IMR-90 (cell line): ENCODE data around the gene TSPEAR. TPM values are rescaled to one million over a fixed set of nuclear protein-coding genes. Genes with fewer than 3 reads are reported as not detected.

Experiments used
- ATAC-seq: fragments of 200-7000 bp; cut with Tn5 transposase; 2 replicates; pipeline ENCODE4 v1.9.1; 2020; ENCODE audit warnings: low read depth, mild to moderate bottlenecking, moderate library complexity
- BruUV-seq: library from RNA; stranded (reverse); fragments of 400-500 nt; replicated peaks from 2 replicates; lab custom pipeline; 2021; lab: Mats Ljungman, UMichigan
- CTCF ChIA-PET: fragments of 300-600 bp; formaldehyde crosslinking; extraction: SDS; loops from one replicate; lab custom pipeline; 2021; ENCODE audit warnings: antibody characterized with exemption; lab: Yijun Ruan, JAX
- POLR2A ChIA-PET: fragments of 300-600 bp; sonication (Branson Sonifier 250); formaldehyde crosslinking; loops from one replicate; lab custom pipeline; 2022; ENCODE audit warnings: antibody characterized with exemption; ENCODE audit not compliant: unreplicated experiment; lab: Charles Lee
- DNase-seq: peaks from one replicate; pipeline ENCODE4 v3.0.0; 2013
- H2AFZ ChIP-seq: replicated peaks from 2 replicates; pipeline ENCODE3; 2013; ENCODE audit warnings: low read length, mild to moderate bottlenecking; ENCODE audit not compliant: poor library complexity
- H2AK5ac ChIP-seq: 2 replicates; pipeline ENCODE4 v1.6.1; 2013; ENCODE audit warnings: low read depth, low read length, inconsistent platforms
- H2AK9ac ChIP-seq: replicated peaks from 2 replicates; pipeline ENCODE3; 2013; ENCODE audit warnings: mild to moderate bottlenecking, low read depth, low read length, moderate library complexity; ENCODE audit not compliant: poor library complexity
- H2BK120ac ChIP-seq: 2 replicates; pipeline ENCODE4 v1.6.1; 2013; ENCODE audit warnings: low read depth, low read length, inconsistent platforms
- H2BK15ac ChIP-seq: 3 replicates; pipeline ENCODE4 v1.6.1; 2013; ENCODE audit warnings: low read depth, low read length, inconsistent platforms
- H2BK20ac ChIP-seq: 2 replicates; pipeline ENCODE4 v1.6.1; 2013; ENCODE audit warnings: low read depth, mild to moderate bottlenecking, inconsistent platforms, low read length, moderate library complexity
- H2BK5ac ChIP-seq: 2 replicates; pipeline ENCODE4 v1.6.1; 2013; ENCODE audit warnings: mild to moderate bottlenecking, low read depth, low read length, inconsistent platforms; ENCODE audit not compliant: poor library complexity, severe bottlenecking
- H3K14ac ChIP-seq: replicated peaks from 2 replicates; pipeline ENCODE4 v1.6.1; 2013; ENCODE audit warnings: low read depth, low read length, inconsistent platforms
- H3K18ac ChIP-seq: 2 replicates; pipeline ENCODE4 v1.6.1; 2013; ENCODE audit warnings: low read depth, low read length, control low read depth
- H3K23ac ChIP-seq: 2 replicates; pipeline ENCODE4 v1.6.1; 2013; ENCODE audit warnings: low read depth, low read length, inconsistent platforms
- H3K27ac ChIP-seq: 2 replicates; pipeline ENCODE4 v1.5.1; 2013; ENCODE audit warnings: mild to moderate bottlenecking, control low read depth, low read length; ENCODE audit not compliant: insufficient read depth
- H3K27me3 ChIP-seq: 2 replicates; pipeline ENCODE4 v1.6.1; 2013; ENCODE audit warnings: low read length; ENCODE audit not compliant: control insufficient read depth, insufficient read depth
- H3K36me3 ChIP-seq: 2 replicates; pipeline ENCODE4 v1.6.1; 2013; ENCODE audit warnings: low read length, mixed read lengths; ENCODE audit not compliant: control insufficient read depth, insufficient read depth
- H3K4ac ChIP-seq: 2 replicates; pipeline ENCODE4 v1.6.1; 2013; ENCODE audit warnings: low read depth, low read length, inconsistent platforms
- H3K4me1 ChIP-seq: 2 replicates; pipeline ENCODE4 v1.6.1; 2013; ENCODE audit warnings: low read length, mixed read lengths; ENCODE audit not compliant: control insufficient read depth, insufficient read depth
- H3K4me2 ChIP-seq: 2 replicates; pipeline ENCODE4 v1.6.1; 2013; ENCODE audit warnings: low read depth, mild to moderate bottlenecking, control low read depth, low read length, moderate library complexity
- H3K4me3 ChIP-seq: 2 replicates; pipeline ENCODE4 v1.5.1; 2013; ENCODE audit warnings: low read depth, mild to moderate bottlenecking, control low read depth, low read length, moderate library complexity; ENCODE audit not compliant: insufficient read depth
- H3K56ac ChIP-seq: 2 replicates; pipeline ENCODE4 v1.6.1; 2013; ENCODE audit warnings: low read length, inconsistent platforms; ENCODE audit not compliant: insufficient read depth; ENCODE audit errors: extremely low read depth
- H3K79me1 ChIP-seq, 2 experiments: 2 replicates each; pipeline ENCODE4 v1.6.1; 2013; ENCODE audit warnings: low read length in 2 of 2, inconsistent platforms in 1 of 2, low read depth in 1 of 2
- H3K9ac ChIP-seq: 2 replicates; pipeline ENCODE4 v1.6.1; 2013; ENCODE audit warnings: low read depth, low read length, control low read depth
- H3K9me1 ChIP-seq: 2 replicates; pipeline ENCODE4 v1.6.1; 2013; ENCODE audit warnings: low read length, inconsistent platforms; ENCODE audit not compliant: insufficient read depth
- H3K9me3 ChIP-seq: 2 replicates; pipeline ENCODE4 v1.6.1; 2013; ENCODE audit warnings: low read length; ENCODE audit not compliant: control insufficient read depth, insufficient read depth
- H4K20me1 ChIP-seq: 2 replicates; pipeline ENCODE4 v1.6.1; 2013; ENCODE audit warnings: low read length, inconsistent platforms; ENCODE audit not compliant: insufficient read depth
- H4K5ac ChIP-seq: 2 replicates; pipeline ENCODE4 v1.6.1; 2013; ENCODE audit warnings: mild to moderate bottlenecking, low read depth, low read length, control low read depth
- H4K8ac ChIP-seq, 2 experiments: 2 replicates each; pipeline ENCODE4 v1.6.1; 2013; ENCODE audit warnings: low read depth in 2 of 2, low read length in 2 of 2, control low read depth in 1 of 2, inconsistent platforms in 1 of 2
- H4K91ac ChIP-seq: 2 replicates; pipeline ENCODE4 v1.6.1; 2013; ENCODE audit warnings: low read depth, low read length, inconsistent platforms; ENCODE audit not compliant: insufficient read depth
- CHD1 ChIP-seq: IDR thresholded peaks from 2 replicates; pipeline ENCODE4 v1.6.1; 2012; ENCODE audit warnings: low read depth, low read length, improper control_type of control experiment
- ELK1 ChIP-seq: fragments of 150-350 bp; IDR thresholded peaks from 2 replicates; pipeline ENCODE4 v1.6.1; 2016; ENCODE audit warnings: low read depth, mild to moderate bottlenecking, low read length, moderate library complexity, borderline replicate concordance
- MXI1 ChIP-seq: IDR thresholded peaks from 2 replicates; pipeline ENCODE4 v1.6.1; 2012; ENCODE audit warnings: low read depth, mild to moderate bottlenecking, low read length, moderate library complexity, borderline replicate concordance
- SMC3 ChIP-seq: fragments of 150-350 bp; IDR thresholded peaks from 2 replicates; pipeline ENCODE4 v1.6.1; 2016; ENCODE audit warnings: low read depth, mild to moderate bottlenecking, antibody characterized with exemption, low read length, moderate library complexity
- WGBS, 2 experiments: methylation state at CpG; one replicate each; pipeline versions ENCODE4 v1.1.5 to v1.1.7; 2013; ENCODE audit warnings: missing lambda C conversion rate in 2 of 2; ENCODE audit not compliant: insufficient read length in 1 of 2; ENCODE audit errors: extremely low coverage in 2 of 2; 5-methylcytosine and 5-hydroxymethylcytosine counted together
- dilution Hi-C: fragments of 300-500 bp; cut with HindIII; formaldehyde crosslinking; loops from one replicate; pipeline ENCODE4 v1.14.3; 2018; ENCODE audit warnings: low sequenced_read_pairs; ENCODE audit not compliant: unreplicated experiment
- in situ Hi-C: fragments of 300-500 bp; cut with MboI; formaldehyde crosslinking; loops from 3 replicates; pipeline ENCODE4 v1.14.3; 2019; ENCODE audit warnings: low sequenced_read_pairs, inconsistent platforms, mixed read lengths
- intact Hi-C: fragments of 100-400 bp; cut with micrococcal nuclease; formaldehyde crosslinking; loops from 2 replicates; pipeline ENCODE4 v1.10.0; 2022
- polyA plus RNA-seq, 3 experiments: library from polyadenylated mRNA; depleted of rRNA; stranded (reverse); fragments of >200 nt; gene quantifications; 2 replicates each; pipeline ENCODE4 v1.2.3, GENCODE V29; 2012; ENCODE audit warnings: low replicate concordance in 1 of 3
- total RNA-seq: library from RNA; depleted of rRNA; stranded (reverse); fragments of >200 nt; gene quantifications from 2 replicates; pipeline ENCODE4 v1.2.3, GENCODE V29; 2012
- TF ChIP-seq, protein P1 (sequence below): conservative IDR thresholded peaks from 2 replicates; pipeline ENCODE4 v1.5.1; 2012; ENCODE audit warnings: mild to moderate bottlenecking, low read depth, low read length, improper control_type of control experiment

Gene TSPEAR
- total and polyA plus RNA-seq, 2 of the 4 experiments (the other 2 are of a cell fraction), result not detected

GRCh38 chr21:44643741-44644310 is 67.5 kb downstream of the TSPEAR start:
- Histone ChIP-seq H2AK9ac (no peak overlapping the region), H3K4me1 (no peaks in the 10 kb centered on the region), H2BK5ac (no peak overlapping the region), H3K4me2 (no peak overlapping the region), H3K18ac (no peak overlapping the region), H3K56ac (no peak overlapping the region), H3K36me3 (no peaks in the 10 kb centered on the region), H4K8ac (no peak overlapping the region), H2BK120ac (no peak overlapping the region), H2BK15ac (no peak overlapping the region), H4K5ac (no peak overlapping the region), H2BK20ac (no peak overlapping the region), H3K9me1 (no peaks in the 10 kb centered on the region), H2AFZ (no peak overlapping the region), H3K79me1 (no peaks in the 10 kb centered on the region), H2AK5ac (no peak overlapping the region), H3K9me3 (peaks cover 10% of the 10 kb centered on the region), H3K4me3 (no peak overlapping the region), H4K91ac (no peak overlapping the region), H3K14ac (no peak overlapping the region), H3K9ac (no peak overlapping the region), H3K23ac (no peak overlapping the region), H3K27ac (no peak overlapping the region), H4K20me1 (no peaks in the 10 kb centered on the region), H3K4ac (no peak overlapping the region), H3K27me3 (no peaks in the 10 kb centered on the region; the same call in 1 of the 2 replicates)
- BruUV-seq, result no TSS peak
- TF ChIP-seq MXI1, result no peak
- no peak for TF ChIP-seq SMC3
- no peak for TF ChIP-seq ELK1
- no peak for TF ChIP-seq CHD1
- TF ChIP-seq, protein P1, sequence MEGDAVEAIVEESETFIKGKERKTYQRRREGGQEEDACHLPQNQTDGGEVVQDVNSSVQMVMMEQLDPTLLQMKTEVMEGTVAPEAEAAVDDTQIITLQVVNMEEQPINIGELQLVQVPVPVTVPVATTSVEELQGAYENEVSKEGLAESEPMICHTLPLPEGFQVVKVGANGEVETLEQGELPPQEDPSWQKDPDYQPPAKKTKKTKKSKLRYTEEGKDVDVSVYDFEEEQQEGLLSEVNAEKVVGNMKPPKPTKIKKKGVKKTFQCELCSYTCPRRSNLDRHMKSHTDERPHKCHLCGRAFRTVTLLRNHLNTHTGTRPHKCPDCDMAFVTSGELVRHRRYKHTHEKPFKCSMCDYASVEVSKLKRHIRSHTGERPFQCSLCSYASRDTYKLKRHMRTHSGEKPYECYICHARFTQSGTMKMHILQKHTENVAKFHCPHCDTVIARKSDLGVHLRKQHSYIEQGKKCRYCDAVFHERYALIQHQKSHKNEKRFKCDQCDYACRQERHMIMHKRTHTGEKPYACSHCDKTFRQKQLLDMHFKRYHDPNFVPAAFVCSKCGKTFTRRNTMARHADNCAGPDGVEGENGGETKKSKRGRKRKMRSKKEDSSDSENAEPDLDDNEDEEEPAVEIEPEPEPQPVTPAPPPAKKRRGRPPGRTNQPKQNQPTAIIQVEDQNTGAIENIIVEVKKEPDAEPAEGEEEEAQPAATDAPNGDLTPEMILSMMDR, result no peak
- ChIA-PET POLR2A (no interaction called here), CTCF (no interaction called here)
- intact Hi-C loops, result no loop called here
- in situ Hi-C loops, result no loop called here
- WGBS, 2 experiments, result 63% methylated on average over 2 of the region's 14 CpGs; no CpG with 5 or more reads in 1 of the 2 experiments
- ATAC-seq (no peak), DNase-seq (no peak)
- dilution Hi-C loops, result no loop called here
